Muscle layer of colon (tissue), 2 donors: ENCODE data around the gene PLCB3.

Experiments used
- H3K27ac ChIP-seq: one replicate; pipeline ENCODE4 v1.7.0; 2013; ENCODE audit warnings: low read depth, mild to moderate bottlenecking, low read length, moderate library complexity
- H3K27me3 ChIP-seq, 2 donors: one replicate each; pipeline ENCODE4 v1.7.0; 2013; ENCODE audit warnings: low read length in 2 of 2, mild to moderate bottlenecking in 2 of 2; ENCODE audit not compliant: insufficient read depth in 2 of 2, control insufficient read depth in 1 of 2
- H3K36me3 ChIP-seq: one replicate; pipeline ENCODE4 v1.7.0; 2013; ENCODE audit warnings: mild to moderate bottlenecking, low read length; ENCODE audit not compliant: insufficient read depth
- H3K4me1 ChIP-seq: one replicate; pipeline ENCODE4 v1.7.0; 2013; ENCODE audit warnings: mild to moderate bottlenecking, low read length; ENCODE audit not compliant: insufficient read depth
- H3K4me3 ChIP-seq, 2 donors: one replicate each; pipeline ENCODE4 v1.7.0; 2013; ENCODE audit warnings: low read length in 2 of 2, low read depth in 1 of 2, mild to moderate bottlenecking in 1 of 2, moderate library complexity in 1 of 2
- H3K9ac ChIP-seq: one replicate; pipeline ENCODE4 v1.7.0; 2013; ENCODE audit warnings: low read length
- H3K9me3 ChIP-seq: one replicate; pipeline ENCODE4 v1.7.0; 2013; ENCODE audit warnings: mild to moderate bottlenecking, low read length
- donor health status: abdominal sarcoma.
- donor health status: Adenocarcinoma of cecum.

Gene PLCB3

DNA sequence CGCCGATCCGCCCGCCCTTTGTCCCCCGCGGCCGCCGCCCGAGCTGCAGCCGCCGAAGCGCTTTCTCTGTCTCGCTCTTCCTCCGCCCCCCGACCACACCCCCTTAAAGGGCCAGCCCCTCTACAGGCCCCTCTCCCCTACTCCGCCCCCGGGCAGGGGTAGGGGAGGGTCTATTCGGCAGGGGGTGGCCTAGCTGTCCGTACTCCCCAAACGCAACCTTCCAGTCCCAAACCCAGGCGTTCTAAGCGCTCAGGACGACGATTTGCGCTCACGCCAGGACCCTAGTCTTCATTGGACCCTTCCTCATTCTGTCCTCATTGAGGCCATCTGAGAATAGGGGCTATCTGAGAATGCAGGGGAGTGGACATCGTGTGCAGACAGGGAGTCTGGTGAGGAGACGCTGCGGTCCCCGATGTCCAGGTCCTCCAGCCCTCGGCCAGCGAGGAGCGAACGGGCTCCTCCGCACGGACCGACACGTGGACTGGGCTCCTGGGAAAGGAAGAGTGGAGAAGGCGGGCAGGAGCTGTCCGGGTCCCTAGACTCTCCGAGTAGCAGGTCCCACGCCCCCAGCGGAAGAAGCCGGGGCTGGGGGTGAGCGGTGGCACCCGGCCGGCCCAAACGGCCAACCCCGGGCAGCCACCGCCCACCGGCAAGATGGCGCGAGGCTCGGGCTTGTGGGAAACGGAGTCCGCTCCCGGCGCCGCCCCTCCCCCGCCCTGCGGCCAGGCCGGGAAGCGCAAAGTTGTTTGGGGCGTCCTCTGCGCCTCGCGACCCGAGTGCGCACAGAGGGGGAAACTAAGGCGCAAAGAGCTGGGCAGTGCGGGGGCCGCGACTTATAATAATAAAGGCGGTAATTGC is 4.2 kb upstream of the PLCB3 start, which contains the start of gene PPP1R14B:
PPP1R14B (minus strand) TSS at position 73 of the 858 bp plus-strand sequence. CDS start 270 bp downstream, outside the sequence.
- peak within 1 kb of the TSS; percentile 84 for H3K9ac ChIP-seq
- peaks cover 13% of the 10 kb centered on the region for H3K36me3 ChIP-seq
- H3K4me3 ChIP-seq, result peak within 1 kb of the TSS; percentile 72 to 100
- H3K4me1 ChIP-seq, result peaks cover 27% of the 10 kb centered on the region
- no peaks in the 10 kb centered on the region for H3K27me3 ChIP-seq
- peak within 1 kb of the TSS; percentile 86 for H3K27ac ChIP-seq
- no peaks in the 10 kb centered on the region for H3K9me3 ChIP-seq

DNA sequence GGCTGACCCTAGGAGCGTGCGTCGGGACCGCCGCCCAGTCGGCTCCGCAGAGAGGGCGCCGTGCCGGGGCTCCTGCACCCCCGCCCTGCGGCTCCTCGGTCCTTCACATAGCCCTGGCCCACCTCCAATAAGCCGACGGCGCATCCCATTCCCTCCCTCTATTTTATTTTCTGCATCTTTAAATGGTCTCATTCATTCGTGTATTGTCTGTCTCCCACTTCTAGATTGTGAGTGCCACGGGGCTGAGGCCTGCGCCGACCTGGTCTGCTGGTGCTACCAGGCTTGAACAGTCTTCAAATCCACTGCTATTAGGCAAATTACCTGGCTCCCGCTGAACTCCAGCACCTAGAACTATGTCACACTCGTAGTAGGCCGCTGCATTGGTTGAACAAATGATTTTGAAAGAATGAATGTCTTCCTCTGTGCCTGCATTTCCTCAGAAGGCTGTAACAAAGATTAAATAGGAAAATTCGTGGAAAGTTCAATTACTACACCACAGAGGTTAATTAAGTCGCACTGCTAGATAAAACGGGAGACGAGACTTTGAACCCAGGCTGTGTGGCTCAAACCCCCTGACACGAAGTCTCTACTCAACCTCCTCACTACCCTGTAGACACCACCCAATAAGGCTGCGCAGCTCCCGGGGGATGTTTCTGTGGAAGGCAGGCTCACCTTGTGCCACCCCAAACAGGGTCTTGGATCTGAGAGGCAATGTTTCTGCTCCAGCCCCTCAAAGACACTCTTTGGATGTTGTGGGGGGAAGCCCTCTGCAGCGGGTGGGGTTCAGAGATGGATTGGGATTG is 3.4 kb upstream of the PLCB3 start:
- Histone ChIP-seq H3K27me3 (no peaks in the 10 kb centered on the region), H3K36me3 (peaks cover 13% of the 10 kb centered on the region), H3K9ac (no peak overlapping the region), H3K4me3 (peak overlapping the region; percentile 66 to 100), H3K27ac (peak overlapping the region; percentile 85), H3K9me3 (no peaks in the 10 kb centered on the region), H3K4me1 (peaks cover 35% of the 10 kb centered on the region)

DNA sequence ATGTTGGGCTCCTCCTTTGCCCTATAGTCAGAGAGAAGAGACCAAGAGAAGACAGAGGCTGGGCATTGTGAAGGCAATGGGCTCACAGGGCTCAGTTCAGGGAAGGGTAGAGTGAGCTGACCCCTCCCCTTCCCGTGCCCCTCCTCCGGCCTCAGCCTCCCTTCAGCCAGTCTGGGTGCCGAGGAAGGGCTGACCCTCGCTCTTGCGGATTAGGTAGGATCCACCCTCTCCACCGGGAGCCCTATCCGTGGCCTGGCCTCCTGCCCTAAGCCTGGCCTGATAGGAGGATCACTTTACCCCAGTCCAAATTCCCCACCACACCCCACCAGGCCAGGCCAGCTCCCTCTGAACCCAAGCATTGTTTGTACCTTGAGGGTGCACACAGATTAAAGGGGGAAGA is 2.8 kb upstream of the PLCB3 start:
- no peak overlapping the region for H3K4me3 ChIP-seq
- no peak overlapping the region for H3K9ac ChIP-seq
- H3K9me3 ChIP-seq, result no peaks in the 10 kb centered on the region
- no peak overlapping the region for H3K27ac ChIP-seq
- no peaks in the 10 kb centered on the region for H3K27me3 ChIP-seq
- H3K4me1 ChIP-seq, result peaks cover 38% of the 10 kb centered on the region
- peaks cover 8% of the 10 kb centered on the region for H3K36me3 ChIP-seq

DNA sequence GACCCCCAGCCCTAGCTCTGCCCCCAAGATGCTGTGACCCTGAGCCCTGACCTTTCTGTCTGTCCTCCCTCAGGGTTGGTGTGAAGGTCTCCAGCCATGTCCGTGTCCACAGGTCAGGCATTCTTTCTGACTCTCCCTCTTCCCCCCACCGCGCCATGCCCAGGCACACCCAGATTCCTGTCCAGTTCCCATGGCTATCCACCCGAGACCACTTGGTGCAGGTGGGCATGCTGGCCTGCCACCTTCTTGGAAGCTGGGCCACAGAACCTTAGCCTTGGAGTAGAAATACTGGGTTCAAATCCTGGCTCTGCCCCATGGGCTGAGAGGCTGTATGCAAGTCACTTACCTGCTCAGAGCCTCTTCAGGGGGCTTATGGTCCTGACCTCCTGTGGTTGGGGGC is 2.3 kb upstream of the PLCB3 start:
- Histone ChIP-seq H3K9me3 (no peaks in the 10 kb centered on the region), H3K36me3 (peaks cover 4% of the 10 kb centered on the region), H3K27me3 (no peaks in the 10 kb centered on the region), H3K27ac (no peak overlapping the region), H3K4me1 (peaks cover 38% of the 10 kb centered on the region), H3K4me3 (no peak overlapping the region), H3K9ac (no peak overlapping the region)

DNA sequence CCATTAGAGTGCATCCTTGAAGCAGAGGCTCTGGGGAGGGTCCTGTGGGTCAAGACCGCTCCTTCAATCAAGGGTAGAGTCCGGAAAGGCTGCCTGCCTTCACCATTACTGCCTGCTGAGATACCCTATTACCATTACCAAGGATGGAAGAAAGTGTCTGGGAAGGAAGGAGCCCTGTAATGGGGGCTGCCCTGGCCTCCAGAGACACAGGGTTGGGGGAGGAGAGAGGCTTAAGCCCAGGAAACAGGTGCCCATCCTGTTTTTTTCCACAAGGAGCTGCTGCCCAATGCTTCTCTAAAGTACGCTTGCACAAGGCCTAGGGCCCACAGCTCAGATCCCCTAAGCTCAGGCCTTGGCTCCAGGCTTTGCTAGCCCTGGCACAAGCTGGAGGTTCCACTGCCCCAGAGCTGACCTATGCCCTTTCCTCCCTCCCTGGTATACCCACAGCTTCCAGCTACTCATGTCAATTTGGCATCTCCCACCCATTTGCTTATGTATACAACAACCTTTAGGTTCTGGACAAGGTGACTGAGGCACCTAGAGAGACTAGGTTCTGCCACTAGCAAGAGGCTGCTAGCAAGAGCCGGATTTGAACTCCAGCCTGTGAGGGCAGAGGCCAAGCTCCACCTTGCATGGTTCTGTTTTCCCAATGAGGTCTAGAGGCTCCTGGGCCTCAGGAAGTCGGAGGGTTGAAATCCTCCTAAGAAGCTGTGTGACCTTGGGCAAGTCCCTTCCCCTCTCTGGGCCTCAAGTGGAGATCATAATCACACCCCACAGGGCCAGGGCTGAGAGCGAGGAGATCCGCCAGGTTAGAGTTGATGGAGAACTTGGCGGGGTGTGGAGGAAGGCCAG is 1.5 kb upstream of the PLCB3 start:
- Histone ChIP-seq H3K4me3 (no peak overlapping the region), H3K27me3 (no peaks in the 10 kb centered on the region), H3K4me1 (peaks cover 38% of the 10 kb centered on the region), H3K27ac (no peak overlapping the region), H3K9me3 (no peaks in the 10 kb centered on the region), H3K9ac (no peak overlapping the region), H3K36me3 (peaks cover 2% of the 10 kb centered on the region)

DNA sequence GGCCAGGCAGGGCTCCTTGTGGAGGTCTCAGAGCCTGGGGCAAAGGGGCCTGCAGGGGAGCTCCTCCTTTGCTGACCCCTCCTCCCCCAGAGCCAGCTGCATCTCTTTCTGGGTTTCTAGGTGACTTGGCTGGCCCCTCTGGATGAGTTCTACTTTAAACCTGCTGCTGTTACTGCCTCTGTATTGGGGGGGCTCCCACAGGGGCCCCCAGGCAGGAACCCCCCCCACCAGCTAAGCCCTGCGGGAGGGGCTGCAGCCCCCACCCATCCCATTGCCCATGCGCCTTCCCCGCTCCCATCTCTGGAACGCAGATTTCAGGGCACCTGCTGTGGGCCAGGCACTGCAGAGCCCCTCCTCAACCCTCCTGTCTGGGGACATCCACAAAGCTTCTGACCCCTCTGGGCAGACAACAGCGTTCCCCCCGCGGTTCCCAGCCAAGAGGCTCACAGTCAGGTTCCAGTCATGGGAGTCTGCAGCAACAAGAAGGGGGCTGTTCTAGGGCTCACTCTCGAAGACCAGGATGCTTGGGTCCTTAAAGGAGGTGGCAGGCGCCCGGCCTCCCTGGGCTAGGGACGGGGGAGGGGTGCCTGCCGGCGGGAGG is 815 bp upstream of the PLCB3 start:
- H3K4me3 ChIP-seq, result peak overlapping the region in 1 of 2 donors; percentile 55
- H3K27ac ChIP-seq, result no peak overlapping the region
- H3K4me1 ChIP-seq, result peaks cover 31% of the 10 kb centered on the region
- no peaks in the 10 kb centered on the region for H3K9me3 ChIP-seq
- peaks cover 9% of the 10 kb centered on the region for H3K36me3 ChIP-seq
- no peaks in the 10 kb centered on the region for H3K27me3 ChIP-seq
- H3K9ac ChIP-seq, result peak overlapping the region; percentile 49

DNA sequence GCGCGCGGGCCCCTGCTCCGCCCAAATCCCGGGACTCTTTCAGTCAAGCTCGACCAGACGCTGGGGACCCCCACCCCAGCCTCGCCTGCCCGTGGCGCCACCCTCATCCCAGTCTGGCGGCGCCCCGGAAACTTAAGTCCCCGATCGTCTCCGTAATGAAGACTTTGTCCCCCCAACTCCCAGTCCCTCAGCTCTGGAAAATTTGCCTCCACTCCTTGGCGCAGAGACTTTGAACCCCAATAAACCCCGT is 348 bp downstream of the PLCB3 start:
- Histone ChIP-seq H3K4me1 (peaks cover 29% of the 10 kb centered on the region), H3K9me3 (no peaks in the 10 kb centered on the region), H3K36me3 (peaks cover 20% of the 10 kb centered on the region), H3K9ac (peak overlapping the region; percentile 53), H3K4me3 (peak overlapping the region; percentile 82 to 90), H3K27ac (peak overlapping the region; percentile 20), H3K27me3 (no peaks in the 10 kb centered on the region)

DNA sequence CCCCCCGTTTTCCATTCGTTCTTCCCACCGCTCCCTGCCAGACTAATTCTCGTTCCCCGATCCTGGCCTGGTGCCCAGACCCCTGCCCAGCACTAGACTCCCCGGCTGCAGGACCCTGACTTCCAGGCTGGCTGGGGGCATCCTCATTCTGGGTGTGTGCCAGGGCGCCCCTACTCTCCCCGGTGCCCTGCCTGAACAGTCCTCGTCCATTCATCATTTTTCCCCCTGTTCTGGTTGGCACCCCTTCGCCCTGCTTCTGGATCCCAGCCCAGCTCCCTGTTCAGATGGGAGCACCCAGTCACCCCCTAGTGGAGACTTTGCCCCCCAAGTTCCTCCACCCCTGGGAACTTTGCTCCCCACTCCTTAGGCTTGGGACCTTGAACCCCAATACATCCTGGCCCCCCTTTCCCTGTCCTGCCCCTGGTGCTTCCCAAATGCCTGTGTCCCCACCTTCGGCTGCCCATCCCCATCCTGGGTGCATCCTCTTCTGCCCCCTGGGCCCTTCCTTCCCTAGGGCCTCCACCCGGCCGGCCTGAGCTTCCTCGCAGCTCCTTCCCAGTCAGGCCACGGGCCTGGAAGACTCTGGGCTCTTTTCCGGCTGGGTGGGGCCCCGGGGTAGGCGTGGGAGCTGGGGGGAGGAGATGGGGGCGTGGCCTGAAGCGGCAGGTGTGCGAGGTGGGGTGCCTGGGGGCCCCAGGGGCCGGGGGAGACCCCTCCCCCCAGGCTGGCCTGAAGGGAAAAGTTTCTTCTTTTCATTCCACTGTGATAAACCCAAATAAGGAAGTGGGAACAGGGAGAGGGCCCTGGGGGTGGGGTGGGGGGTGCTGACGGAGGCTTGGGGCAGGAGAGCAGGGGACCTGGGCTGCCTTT is 908 bp downstream of the PLCB3 start:
- H3K27me3 ChIP-seq, result no peaks in the 10 kb centered on the region
- peaks cover 20% of the 10 kb centered on the region for H3K36me3 ChIP-seq
- peak overlapping the region; percentile 82 to 90 for H3K4me3 ChIP-seq
- no peaks in the 10 kb centered on the region for H3K9me3 ChIP-seq
- peaks cover 29% of the 10 kb centered on the region for H3K4me1 ChIP-seq
- peak overlapping the region; percentile 53 for H3K9ac ChIP-seq
- peak overlapping the region; percentile 20 for H3K27ac ChIP-seq

DNA sequence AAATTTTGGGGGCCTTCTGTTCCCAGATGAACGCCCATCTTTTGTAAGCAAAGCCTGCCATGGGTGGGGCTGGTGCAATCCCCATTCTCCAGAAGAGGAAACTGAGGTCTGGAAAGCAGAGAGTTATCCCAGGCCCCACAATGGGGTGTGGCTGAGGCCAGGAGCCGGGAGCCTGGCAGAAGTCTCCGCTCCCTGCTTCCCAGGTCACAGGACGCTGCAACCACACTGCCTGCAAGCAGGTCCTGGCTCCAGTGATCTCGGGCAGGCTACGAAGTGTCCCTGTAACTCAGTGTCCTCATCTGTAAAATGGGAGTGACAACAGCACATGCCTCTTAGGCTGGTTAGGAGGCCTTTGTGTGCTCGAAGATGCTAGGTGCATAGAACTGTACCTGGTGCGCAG is 1.7 kb downstream of the PLCB3 start:
- no peaks in the 10 kb centered on the region for H3K27me3 ChIP-seq
- H3K9me3 ChIP-seq, result no peaks in the 10 kb centered on the region
- peak overlapping the region in 1 of 2 donors; percentile 82 for H3K4me3 ChIP-seq
- H3K27ac ChIP-seq, result no peak overlapping the region
- no peak overlapping the region for H3K9ac ChIP-seq
- peaks cover 24% of the 10 kb centered on the region for H3K4me1 ChIP-seq
- peaks cover 20% of the 10 kb centered on the region for H3K36me3 ChIP-seq

DNA sequence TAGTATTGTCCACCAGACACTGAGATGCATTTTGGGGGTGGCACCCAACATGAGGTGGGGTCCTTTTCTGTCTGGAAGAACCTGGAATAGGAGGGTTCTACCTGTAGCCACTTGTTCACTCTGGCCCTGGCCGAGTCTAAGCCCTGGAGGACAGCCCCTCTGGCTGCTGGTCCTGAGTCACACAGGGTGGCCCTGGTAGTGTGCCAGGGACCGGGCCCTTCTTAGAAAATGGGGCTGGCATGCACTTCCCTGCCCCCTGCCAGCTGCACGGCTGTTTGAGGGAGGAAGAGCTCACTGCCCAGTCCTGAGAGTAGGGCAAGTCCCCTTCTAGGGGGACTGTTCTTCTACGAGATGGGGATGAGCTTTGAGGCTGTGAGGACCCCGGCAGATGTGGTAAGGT is 2.2 kb downstream of the PLCB3 start:
- Histone ChIP-seq H3K36me3 (peaks cover 23% of the 10 kb centered on the region), H3K4me1 (peaks cover 21% of the 10 kb centered on the region), H3K27ac (no peak overlapping the region), H3K27me3 (no peaks in the 10 kb centered on the region), H3K9me3 (no peaks in the 10 kb centered on the region), H3K9ac (no peak overlapping the region), H3K4me3 (no peak overlapping the region)
